GM21576 (cell line): ENCODE measurements around the gene MS4A8.
"Not testable (repeated sequence)": the region's sequence is repeated elsewhere in the genome, so short reads cannot be mapped to it uniquely, and the experiment has no call there.

Experiments used
- ATAC-seq: cut with Tn5 transposase; IDR thresholded peaks from one replicate; pipeline ENCODE4 v1.9.1; 2021; ENCODE audit warnings: mild to moderate bottlenecking, moderate library complexity; ENCODE audit not compliant: unreplicated experiment

The MS4A8 gene

GRCh38 chr11:60720460-60720859 is 21.0 kb downstream of the MS4A8 start:
- no peak for ATAC-seq

DNA sequence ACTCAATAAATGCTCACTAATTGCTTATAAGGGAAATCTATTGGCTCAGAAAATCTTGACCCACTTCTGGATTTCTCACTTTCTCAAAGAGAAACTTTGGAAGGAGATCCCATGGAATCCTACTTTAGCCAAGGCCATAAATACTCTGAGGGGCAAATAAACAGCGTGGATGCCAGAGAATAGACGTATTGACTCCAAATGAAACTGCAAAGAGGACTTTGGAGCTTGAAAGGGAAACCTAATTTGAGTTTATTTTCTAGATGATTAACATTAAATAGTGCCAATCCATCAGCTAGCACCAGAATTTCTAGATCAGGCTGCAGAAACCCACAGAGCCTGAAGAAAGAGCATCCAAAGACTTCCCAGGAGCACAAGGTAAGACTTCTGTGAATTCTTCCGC is 25.0 kb downstream of the MS4A8 start, which contains the start of gene MS4A18:
Gene MS4A18 (plus strand): TSS at position 301 of the 400 bp plus-strand sequence.
- ATAC-seq, result no peak

DNA sequence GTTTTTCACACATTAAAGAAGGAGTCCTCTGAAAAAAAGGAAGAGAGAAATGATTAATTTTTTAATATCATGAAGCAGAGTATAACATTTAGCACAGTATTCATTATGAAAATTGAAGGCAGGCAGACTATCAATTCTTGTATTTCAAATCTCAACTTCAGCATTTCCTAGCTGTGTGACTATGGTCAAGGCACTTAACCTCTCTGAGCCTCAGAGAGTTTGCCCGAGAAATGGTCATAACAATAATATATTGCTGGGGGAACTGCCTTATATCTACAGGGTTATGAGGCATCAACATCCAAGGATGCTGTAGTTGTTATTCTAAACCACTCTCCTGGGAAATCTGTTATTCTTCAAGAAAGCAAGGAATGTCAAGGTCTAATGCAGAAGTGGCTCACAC is 26.2 kb downstream of the MS4A8 start:
- no peak for ATAC-seq

GRCh38 chr11:60731586-60731985 is 32.2 kb downstream of the MS4A8 start:
- no peak for ATAC-seq

DNA sequence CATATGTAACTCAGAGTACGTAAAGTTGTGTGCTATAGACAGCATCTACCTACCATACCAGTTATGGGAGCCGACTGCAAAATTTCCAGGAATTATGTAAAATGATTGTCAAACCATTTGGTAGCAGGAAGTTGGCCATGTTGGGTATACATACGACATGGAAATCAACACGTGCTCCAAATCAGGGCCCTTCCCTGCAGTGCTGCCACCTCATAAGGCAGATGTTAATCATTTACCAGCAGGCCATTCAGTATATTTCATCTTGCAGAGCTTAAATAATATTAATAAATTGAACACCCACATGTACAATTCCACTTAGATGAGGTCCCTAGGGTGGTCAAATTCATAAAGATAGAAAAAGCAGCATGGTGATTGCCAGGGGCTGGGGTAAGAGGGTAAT is 34.9 kb downstream of the MS4A8 start:
- no peak for ATAC-seq

GRCh38 chr11:60739114-60739513 is 39.7 kb downstream of the MS4A8 start:
- ATAC-seq, result no peak

- no peak for ATAC-seq
Observed at GRCh38 chr11:60740573-60740972, 41.2 kb downstream of the MS4A8 start.

GRCh38 chr11:60741421-60741820 is 42.0 kb downstream of the MS4A8 start:
- no peak for ATAC-seq

DNA sequence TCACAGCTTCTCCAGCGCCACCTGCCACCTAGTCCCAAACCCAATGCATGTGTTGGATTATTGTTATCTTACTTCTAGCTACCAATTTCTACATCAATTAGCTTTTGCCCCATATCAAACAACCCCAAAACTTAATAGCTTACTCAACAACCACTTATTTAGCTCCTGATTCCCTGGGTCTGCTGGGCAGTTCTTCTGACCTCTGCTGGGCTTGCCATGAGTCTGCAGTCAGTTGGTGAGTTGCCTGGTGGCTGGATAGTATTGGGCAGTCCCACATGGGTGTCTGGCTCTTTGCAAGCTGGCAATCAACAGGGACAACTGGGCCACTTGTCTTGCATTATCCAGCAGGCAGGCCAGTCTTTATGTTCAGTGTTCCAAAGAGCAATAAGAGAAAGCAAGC is 43.6 kb downstream of the MS4A8 start:
- no peak for ATAC-seq

- no peak for ATAC-seq
Observed at GRCh38 chr11:60744114-60744513, 44.7 kb downstream of the MS4A8 start.

DNA sequence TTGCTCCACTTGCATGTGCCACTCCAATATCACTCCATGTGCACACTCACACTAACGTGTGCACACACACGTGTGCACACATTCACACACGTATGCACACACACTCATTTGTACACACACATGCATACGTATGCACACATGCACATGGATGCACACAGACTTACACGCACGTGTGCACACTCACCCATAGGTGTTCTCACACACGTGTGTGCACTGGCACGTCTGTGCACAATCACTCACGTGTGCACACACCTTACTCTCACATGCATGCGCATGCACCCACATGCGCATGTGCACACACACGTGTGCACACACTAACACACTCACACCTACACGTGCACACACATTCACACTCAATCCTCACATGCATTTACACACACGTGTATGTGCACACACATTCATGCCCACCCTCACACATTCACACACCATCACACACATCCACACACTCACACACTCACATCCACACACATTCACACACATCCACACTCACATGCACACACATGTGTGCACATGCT is 48.0 kb downstream of the MS4A8 start:
- ATAC-seq, result no peak

- no peak for ATAC-seq
Observed at GRCh38 chr11:60748225-60748624, 48.8 kb downstream of the MS4A8 start.

- no peak for ATAC-seq
Observed at GRCh38 chr11:60748821-60749220, 49.4 kb downstream of the MS4A8 start.

DNA sequence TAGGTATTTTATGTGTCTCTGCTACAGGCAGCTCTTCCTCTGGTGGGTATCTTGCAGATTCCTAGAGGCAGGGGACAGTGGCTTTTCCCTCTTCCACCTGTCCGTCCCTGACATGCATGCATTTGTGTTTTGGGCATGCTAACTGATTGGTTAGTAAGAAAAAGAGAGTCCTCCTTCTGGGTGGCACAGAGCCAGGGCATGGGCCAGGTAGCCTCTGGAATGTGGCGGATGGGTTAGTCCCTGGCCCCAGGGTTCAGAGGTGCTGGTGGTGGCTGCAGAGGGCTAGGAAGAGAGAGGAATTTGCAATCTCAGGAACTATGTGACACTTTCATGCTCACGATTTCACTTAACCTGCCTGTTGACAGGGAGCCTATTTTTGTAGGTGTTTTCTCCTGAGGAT is 51.5 kb downstream of the MS4A8 start:
- ATAC-seq, result no peak

GRCh38 chr11:60753309-60753708 is 53.9 kb downstream of the MS4A8 start:
- no peak for ATAC-seq

- no peak for ATAC-seq
Observed at GRCh38 chr11:60754887-60755286, 55.5 kb downstream of the MS4A8 start.

DNA sequence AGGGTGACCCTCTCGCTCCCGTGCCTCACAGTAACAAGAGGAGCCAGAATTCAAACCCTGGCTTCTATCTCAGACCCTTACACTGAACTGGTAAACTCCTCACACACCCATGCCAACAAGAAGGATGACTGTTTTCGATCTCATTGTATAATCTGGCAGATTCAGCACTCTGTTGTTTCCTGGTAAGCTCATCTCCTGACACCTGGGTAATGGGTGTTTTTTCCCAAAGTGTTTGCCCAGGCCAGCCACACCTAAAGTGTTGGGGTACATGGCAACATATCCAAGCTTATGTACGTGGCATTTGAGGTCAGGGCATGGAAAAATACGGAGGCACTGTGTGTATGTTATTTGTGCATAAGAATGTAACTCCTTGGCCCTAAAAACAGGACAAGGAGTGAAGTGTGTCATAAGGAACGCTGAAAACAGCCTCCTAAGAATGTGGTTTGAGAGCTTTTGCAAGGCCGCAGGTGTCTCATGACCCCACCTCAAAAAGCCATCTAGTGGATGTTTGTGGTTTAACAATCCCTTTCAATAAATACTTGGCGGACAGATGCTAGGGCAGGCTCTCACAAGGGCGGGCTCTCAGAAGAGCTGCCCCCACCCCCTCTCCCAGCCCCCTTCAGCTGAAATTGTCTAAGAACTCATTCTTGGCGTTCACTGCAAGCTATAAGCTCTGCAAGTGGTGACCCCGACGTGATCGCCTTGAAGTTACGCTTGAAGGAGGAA is 57.1 kb downstream of the MS4A8 start, which contains the start of gene MS4A15:
Gene MS4A15 (plus strand): TSS at position 561 of the 726 bp plus-strand sequence. CDS start 6,867 bp downstream, outside the sequence.
- ATAC-seq, result no peak

DNA sequence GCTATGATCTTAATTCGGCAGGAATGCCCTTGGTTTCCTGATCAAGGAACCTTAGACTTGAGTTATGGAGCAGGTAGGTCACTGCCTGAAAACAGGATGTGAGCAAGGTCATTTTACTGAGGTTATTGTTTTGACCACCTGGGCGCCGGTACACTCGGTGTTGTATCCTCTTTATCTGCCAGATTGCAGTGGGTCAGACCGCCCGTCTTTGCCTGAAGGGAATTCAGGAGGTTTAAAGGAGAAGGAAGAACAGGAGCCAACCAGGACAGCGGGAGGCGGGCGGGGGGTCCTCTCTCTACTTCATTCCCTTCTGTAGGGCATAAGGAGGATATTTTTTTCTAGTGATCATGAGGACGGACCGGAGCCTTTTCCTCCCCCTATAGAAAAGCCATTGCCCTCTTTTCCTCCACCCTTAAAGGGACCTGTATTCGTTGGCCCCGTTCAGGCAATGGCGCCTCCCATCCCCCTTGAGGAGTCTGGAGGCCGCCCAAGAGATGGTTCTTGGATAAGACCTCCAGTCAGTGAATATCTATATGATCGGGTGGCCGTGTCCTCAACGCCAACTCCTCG is 57.9 kb downstream of the MS4A8 start:
- no peak for ATAC-seq

GRCh38 chr11:60758671-60759070 is 59.3 kb downstream of the MS4A8 start:
- not testable (repeated sequence) for ATAC-seq

DNA sequence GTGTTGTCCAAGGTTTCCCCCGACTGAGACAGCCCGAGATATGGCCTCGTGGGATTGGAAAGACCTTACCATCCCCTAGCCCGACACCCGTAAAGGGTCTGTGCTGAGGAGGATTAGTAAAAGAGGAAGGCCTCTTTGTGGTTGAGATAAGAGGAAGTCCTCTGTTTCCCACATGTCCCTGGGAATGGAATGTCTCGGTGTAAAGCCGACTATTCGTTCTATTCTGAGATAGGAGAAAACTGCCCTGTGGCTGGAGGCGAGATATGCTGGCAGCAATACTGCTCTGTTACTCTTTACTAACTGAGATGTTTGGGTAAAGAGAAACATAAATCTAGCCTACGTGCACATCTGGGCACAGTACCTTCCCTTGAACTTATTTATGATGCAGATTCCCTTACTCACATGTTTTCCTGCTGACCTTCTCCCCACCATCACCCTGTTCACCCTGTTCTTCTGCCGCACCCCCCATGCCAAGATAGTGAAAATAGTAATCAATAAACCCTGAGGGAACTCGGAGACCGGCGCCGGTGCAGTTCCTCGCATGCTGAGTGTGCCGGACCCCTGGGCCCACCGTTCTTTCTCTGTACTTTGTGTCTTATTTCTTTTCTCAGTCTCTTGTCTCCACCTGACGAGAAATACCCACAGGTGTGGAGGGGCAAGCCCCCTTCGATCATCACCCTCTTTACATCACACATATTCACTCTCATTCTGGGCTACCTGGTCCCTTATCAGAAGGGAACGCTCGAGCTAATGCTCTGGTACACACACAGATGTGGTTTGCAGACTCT is 60.2 kb downstream of the MS4A8 start:
- not testable (repeated sequence) for ATAC-seq

DNA sequence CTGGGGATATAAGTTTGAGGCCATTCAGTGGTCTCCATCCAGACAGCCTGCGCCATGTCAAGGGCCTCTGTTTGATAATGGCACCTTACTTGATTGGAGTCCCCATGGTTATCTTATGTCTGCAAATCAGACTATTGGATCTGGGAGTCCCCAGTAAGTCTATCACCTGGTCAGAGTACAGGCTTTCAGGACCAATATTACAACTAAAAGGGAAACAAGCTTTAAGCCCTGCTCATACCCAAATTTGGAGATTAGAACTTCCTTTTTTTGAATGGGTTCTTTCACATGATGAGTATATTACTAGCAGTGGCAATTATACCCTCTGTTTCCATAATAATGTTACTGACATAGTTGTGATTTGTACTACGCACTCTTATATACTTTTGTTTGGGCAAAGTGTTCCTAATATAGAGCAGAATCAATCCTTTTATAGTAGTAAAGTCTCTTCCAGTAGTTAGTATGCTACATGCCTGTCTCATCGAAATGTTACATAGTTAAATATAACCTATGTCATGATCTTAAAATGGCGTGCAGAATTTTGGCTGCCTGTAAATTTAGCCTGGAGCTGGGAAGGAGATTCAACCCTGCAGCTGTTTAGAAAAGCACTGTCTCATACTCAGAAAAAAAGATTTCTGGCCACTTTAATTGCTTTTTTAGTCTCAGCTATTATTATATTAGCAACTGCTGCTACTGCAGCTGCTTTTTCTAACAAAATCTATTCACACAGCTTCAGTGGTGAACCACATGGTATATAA is 62.2 kb downstream of the MS4A8 start:
- peak; percentile 32 for ATAC-seq
